Gastrocnemius medialis (tissue), 4 donors: ENCODE results near the gene PIK3R1.

ENCODE experiments used
- POLR2A ChIP-seq, 2 donors: fragments of 450-650 bp; IDR thresholded peaks; one replicate each; pipeline ENCODE4 v1.6.1; 2017; ENCODE audit warnings: antibody characterized with exemption in 2 of 2, mild to moderate bottlenecking in 2 of 2, moderate library complexity in 2 of 2
- TF ChIP-seq, protein P1 (sequence below), 5 experiments: fragments of 450-650 bp in 3 of 5; fragments of 200-600 bp in 2 of 5; sonication (generic) in 2 of 5; IDR thresholded peaks in 4 of 5; conservative IDR thresholded peaks in 1 of 5; 1 replicate in 4 of 5; 2 replicates in 1 of 5; pipeline ENCODE4 v1.5.1; 2016 to 2019; ENCODE audit warnings: antibody characterized with exemption in 5 of 5, mild to moderate bottlenecking in 3 of 5, moderate library complexity in 3 of 5

DNA sequence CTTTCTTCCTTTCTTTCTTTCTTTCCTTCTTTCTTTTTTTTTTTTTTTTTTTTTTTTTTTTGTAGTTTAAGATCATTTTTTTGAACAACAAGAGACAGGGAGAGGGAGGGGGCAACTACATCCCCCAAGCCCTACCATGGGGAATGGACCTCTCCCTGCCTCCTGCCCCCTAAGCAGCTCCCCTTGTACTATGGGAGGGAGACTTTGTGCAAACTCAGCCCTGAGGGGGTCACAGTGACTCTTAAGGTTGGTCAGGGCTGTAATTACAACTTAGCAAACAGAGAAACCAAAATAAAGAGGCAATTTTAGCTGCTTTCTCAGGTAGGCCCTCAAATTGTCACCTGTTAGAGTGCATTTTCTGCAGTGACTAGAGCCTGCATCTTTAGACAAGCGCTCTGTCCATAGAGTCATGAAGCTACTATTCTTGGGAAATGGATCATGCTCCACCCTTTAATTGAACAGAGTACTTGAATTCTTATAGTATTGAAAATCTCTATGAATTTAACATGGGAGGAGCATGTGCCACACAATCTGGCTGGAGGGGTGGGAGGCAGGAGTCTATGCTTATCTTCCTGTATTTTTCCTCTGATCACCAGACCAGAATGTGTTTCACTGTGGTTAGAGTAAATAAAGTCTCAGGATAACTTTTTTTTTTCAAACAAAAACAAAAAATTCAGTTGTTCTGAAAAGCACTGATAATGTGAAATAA, 24.3 kb upstream of the PIK3R1 start:
- TF ChIP-seq, protein P1, sequence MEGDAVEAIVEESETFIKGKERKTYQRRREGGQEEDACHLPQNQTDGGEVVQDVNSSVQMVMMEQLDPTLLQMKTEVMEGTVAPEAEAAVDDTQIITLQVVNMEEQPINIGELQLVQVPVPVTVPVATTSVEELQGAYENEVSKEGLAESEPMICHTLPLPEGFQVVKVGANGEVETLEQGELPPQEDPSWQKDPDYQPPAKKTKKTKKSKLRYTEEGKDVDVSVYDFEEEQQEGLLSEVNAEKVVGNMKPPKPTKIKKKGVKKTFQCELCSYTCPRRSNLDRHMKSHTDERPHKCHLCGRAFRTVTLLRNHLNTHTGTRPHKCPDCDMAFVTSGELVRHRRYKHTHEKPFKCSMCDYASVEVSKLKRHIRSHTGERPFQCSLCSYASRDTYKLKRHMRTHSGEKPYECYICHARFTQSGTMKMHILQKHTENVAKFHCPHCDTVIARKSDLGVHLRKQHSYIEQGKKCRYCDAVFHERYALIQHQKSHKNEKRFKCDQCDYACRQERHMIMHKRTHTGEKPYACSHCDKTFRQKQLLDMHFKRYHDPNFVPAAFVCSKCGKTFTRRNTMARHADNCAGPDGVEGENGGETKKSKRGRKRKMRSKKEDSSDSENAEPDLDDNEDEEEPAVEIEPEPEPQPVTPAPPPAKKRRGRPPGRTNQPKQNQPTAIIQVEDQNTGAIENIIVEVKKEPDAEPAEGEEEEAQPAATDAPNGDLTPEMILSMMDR (IDR thresholded peaks at IDR 0.05 in 4 of 5, conservative IDR thresholded peaks at IDR 0.05 in 1 of 5) = no peak
- no peak for TF ChIP-seq POLR2A (IDR thresholded peaks at IDR 0.05)
